ENCODE measurements around the gene OTOP2. TPM values are rescaled to one million over a fixed set of nuclear protein-coding genes. Genes with fewer than 3 reads are reported as not detected.

Gene OTOP2
- polyA plus RNA-seq, 3 donors: 0.05 TPM; not detected in 2

GRCh38 chr17:74877592-74878548 is 46.2 kb upstream of the OTOP2 start:
- 82% methylated on average over 15 of the region's 19 CpGs for WGBS (ENCODE audit: insufficient coverage)
- intact Hi-C loops (cut with micrococcal nuclease): loop anchor here in 1 of 2 donors (10.0 kb wide), 1 partner anchor 787 kb away; the partner anchor contains the start of genes RECQL5 and SAP30BP
- no peak overlapping the region for H3K27ac Mint-ChIP-seq

More at GRCh38 chr17:74877592-74878548, 46.2 kb upstream of the OTOP2 start:
- Histone ChIP-seq H3K9ac (ENCODE audit: insufficient read depth, low read length, poor library complexity, severe bottlenecking) (no peak overlapping the region), H3K79me2 (ENCODE audit: insufficient read depth, low read length) (no peaks in the 10 kb centered on the region), H3K27ac (ENCODE audit: low read depth in 1 of 2, low read length in 2 of 2) (no peak overlapping the region), H3K9me3 (replicated peaks in 1 of 2; ENCODE audit: control insufficient read depth in 1 of 2, insufficient read depth in 1 of 2, low read length in 2 of 2) (no peaks in the 10 kb centered on the region), H4K20me1 (ENCODE audit: insufficient read depth, low read length) (no peaks in the 10 kb centered on the region), H3K36me3 (replicated peaks in 1 of 2; ENCODE audit: control insufficient read depth in 1 of 2, insufficient read depth in 2 of 2, low read length in 2 of 2) (no peaks in the 10 kb centered on the region), H3K4me2 (replicated peaks; ENCODE audit: extremely low read depth, low read length, poor library complexity, severe bottlenecking) (no peak overlapping the region), H3K27me3 (ENCODE audit: control insufficient read depth in 2 of 2, insufficient read depth in 2 of 2, low read length in 2 of 2) (no peaks in the 10 kb centered on the region), H3K4me1 (ENCODE audit: control insufficient read depth in 1 of 2, insufficient read depth in 2 of 2, low read length in 2 of 2) (peaks cover 22 to 24% of the 10 kb centered on the region in 2 donors), H2AFZ (ENCODE audit: insufficient read depth, low read depth, low read length, poor library complexity, severe bottlenecking) (no peak overlapping the region), H3K4me3 (replicated peaks in 1 of 3; ENCODE audit: low read depth in 2 of 3, low read length in 3 of 3) (no peak overlapping the region)
- no peaks in the 10 kb centered on the region for H3K9me3 Mint-ChIP-seq
- H3K27me3 Mint-ChIP-seq (ENCODE audit: low read depth in 3 of 3): peaks cover 0 to 10% (median 7%) of the 10 kb centered on the region in 3 donors
- H3K4me1 Mint-ChIP-seq: peaks cover 22% of the 10 kb centered on the region
- no peak overlapping the region for H3K4me3 Mint-ChIP-seq
- no peak for TF ChIP-seq CTCF (IDR thresholded peaks at IDR 0.05)
- no peak for DNase-seq
- H3K36me3 Mint-ChIP-seq: no peaks in the 10 kb centered on the region
